ENCODE data around the gene TIMM21.

DNA sequence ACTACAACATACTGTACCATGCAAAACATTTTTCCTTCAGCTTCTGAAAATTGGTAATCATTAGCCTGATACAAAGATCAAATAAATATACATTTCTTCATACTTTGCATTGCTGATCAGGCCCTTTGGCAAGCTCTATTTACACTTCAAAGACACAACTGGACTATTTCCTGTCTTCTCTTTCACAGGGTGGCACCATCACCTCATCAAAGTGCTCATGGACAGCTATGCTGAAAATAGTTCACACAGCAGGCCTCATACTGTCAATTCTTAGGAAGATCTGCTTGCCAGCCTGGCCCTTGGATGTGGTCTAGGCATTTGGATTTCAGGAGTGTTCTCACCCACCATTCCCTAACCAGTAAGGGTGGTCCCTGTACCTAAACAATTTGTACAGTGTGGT, 34.6 kb upstream of the TIMM21 start:
- TF ChIP-seq CTCF (IDR thresholded peaks at IDR 0.05) (no peak), POLR2A (IDR thresholded peaks at IDR 0.05) (no peak), POLR2AphosphoS5 (IDR thresholded peaks at IDR 0.05) (no peak)

Measured in gastroesophageal sphincter (tissue), 3 donors.